Cardiac fibroblast (primary cell): ENCODE data around the gene EEPD1.

Experiments
- DNase-seq, 2 donors: peaks; one replicate each; pipeline versions ENCODE4 v3.0.0 to v3.0.0-alpha.2; 2010; ENCODE audit warnings: low read depth in 2 of 2
- H3K4me3 ChIP-seq, 2 donors: replicated peaks in 1 of 2; 1 replicate in 1 of 2; 2 replicates in 1 of 2; pipeline ENCODE4 v1.5.1; 2011; ENCODE audit warnings: low read depth in 2 of 2, low read length in 2 of 2, mild to moderate bottlenecking in 2 of 2, moderate library complexity in 1 of 2
- TF ChIP-seq, protein P1 (sequence below): IDR thresholded peaks from one replicate; pipeline ENCODE4 v1.5.1; 2011; ENCODE audit warnings: low read depth, mild to moderate bottlenecking, low read length, inconsistent platforms

EEPD1 gene

GRCh38 chr7:36112969-36113368 lies 40.1 kb upstream of the EEPD1 start:
- no peak for DNase-seq
- H3K4me3 ChIP-seq, result no peak overlapping the region
- TF ChIP-seq, protein P1, sequence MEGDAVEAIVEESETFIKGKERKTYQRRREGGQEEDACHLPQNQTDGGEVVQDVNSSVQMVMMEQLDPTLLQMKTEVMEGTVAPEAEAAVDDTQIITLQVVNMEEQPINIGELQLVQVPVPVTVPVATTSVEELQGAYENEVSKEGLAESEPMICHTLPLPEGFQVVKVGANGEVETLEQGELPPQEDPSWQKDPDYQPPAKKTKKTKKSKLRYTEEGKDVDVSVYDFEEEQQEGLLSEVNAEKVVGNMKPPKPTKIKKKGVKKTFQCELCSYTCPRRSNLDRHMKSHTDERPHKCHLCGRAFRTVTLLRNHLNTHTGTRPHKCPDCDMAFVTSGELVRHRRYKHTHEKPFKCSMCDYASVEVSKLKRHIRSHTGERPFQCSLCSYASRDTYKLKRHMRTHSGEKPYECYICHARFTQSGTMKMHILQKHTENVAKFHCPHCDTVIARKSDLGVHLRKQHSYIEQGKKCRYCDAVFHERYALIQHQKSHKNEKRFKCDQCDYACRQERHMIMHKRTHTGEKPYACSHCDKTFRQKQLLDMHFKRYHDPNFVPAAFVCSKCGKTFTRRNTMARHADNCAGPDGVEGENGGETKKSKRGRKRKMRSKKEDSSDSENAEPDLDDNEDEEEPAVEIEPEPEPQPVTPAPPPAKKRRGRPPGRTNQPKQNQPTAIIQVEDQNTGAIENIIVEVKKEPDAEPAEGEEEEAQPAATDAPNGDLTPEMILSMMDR, result no peak

DNA sequence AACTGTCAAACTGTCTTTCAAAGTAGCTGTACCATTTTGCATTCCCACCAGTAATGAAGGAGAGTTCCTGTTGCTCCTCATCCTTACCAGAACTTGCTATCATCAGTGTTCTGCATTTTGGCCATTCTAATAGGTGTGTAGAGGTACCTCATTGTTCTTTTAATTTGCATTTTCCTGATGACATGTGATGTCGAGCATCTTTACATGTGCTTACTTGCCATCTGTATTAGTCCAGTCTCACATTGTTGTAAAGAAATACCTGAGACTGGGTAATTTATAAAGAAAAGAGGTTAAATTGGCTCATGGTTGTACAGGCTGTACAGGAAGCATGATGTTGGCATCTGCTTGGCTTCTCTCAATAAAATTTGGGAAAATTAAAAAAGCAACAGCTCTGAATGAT lies 38.7 kb upstream of the EEPD1 start:
- no peak for DNase-seq
- no peak overlapping the region for H3K4me3 ChIP-seq
- TF ChIP-seq, protein P1, result no peak

DNA sequence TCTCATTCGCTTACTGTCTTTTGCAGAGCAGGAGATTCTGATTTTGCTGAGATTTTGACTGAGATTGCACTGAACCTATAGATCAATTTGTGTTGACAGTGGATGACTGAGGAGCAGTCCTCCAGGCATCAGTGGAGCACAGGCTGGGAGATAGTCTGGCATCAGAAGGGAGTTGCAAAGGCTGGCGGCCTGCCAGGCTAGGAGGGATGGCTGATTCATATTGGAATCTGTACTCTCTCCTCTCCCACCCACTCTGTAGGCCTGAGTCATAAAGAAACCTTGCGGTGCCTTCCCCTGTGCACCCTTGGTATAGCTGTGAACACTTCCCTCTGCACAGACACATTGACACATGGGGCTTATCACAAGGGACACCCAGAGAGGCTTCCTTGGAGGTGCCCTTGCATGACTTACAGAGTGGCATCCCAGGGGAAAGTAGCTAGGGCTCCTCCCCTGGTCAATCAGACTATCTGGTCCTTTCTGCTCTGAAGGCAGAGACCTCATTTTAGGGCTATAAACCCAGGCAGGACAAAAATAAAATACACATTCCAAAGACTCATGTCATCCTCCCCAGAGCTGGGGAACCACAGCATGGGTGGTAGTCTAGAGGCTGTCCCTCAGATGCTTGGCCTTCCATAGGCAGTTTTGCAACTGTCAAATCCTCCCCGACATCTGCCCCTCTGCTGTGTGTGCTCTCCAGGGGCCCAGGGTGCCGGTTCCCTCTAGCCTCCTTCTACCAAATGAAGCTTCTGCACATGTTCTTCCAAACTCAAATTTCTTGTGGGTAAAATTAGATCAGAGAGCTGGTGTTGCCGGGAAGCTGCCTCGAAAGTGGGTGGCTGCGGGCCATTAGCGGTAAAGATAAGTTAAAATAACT lies 37.4 kb upstream of the EEPD1 start:
- H3K4me3 ChIP-seq, result no peak overlapping the region
- DNase-seq, result peak; percentile 93 to 97
- TF ChIP-seq, protein P1, result no peak

GRCh38 chr7:36116347-36117202 lies 36.5 kb upstream of the EEPD1 start:
- DNase-seq, result peak in 1 of 2 donors; percentile 41
- H3K4me3 ChIP-seq, result no peak overlapping the region
- TF ChIP-seq, protein P1, result no peak

- H3K4me3 ChIP-seq, result no peak overlapping the region
- TF ChIP-seq, protein P1, result no peak
- DNase-seq, result peak in 1 of 2 donors; percentile 13
Observed at GRCh38 chr7:36117203-36117840, 35.7 kb upstream of the EEPD1 start.

DNA sequence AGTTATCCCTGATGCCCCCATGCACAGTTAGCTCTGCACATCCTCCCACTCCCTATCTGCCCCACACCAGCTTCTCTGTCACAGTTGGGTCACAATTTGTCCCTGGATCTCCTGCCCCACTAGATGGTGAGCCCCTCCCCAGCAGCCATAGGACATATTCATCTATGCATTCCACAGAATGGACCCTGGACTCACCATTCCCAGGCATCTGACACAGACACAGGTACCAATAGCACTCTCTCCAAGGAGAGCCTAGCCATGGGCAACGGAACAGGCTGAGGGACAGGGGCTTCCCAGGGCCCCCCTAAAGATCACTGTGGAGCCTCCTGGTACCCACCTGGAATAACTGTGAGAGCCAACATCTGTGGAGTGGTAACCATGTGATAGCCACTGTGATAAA lies 34.7 kb upstream of the EEPD1 start:
- TF ChIP-seq, protein P1, result no peak
- H3K4me3 ChIP-seq, result no peak overlapping the region
- DNase-seq, result no peak
